GM18502 (cell line): ENCODE results near the gene GMPR.

Source experiments
- ATAC-seq: cut with Tn5 transposase; IDR thresholded peaks from one replicate; pipeline ENCODE4 v1.9.1; 2021; ENCODE audit warnings: mild to moderate bottlenecking; ENCODE audit not compliant: unreplicated experiment, poor library complexity

Gene GMPR

GRCh38 chr6:16321341-16321710 is 82.9 kb downstream of the GMPR start:
- no peak for ATAC-seq

GRCh38 chr6:16321826-16322225 is 83.4 kb downstream of the GMPR start:
- no peak for ATAC-seq

GRCh38 chr6:16322666-16323312 is 84.4 kb downstream of the GMPR start:
- peak; percentile 88 for ATAC-seq

GRCh38 chr6:16324184-16324583 is 85.8 kb downstream of the GMPR start:
- ATAC-seq, result no peak

GRCh38 chr6:16324606-16325225 is 86.3 kb downstream of the GMPR start:
- no peak for ATAC-seq

- ATAC-seq, result no peak
Measured at GRCh38 chr6:16326531-16326930, 88.1 kb downstream of the GMPR start.

GRCh38 chr6:16326971-16327776 is 88.8 kb downstream of the GMPR start:
- ATAC-seq, result no peak

- ATAC-seq, result no peak
Measured at GRCh38 chr6:16327777-16328325, 89.5 kb downstream of the GMPR start.

GRCh38 chr6:16329233-16329632 is 90.8 kb downstream of the GMPR start:
- ATAC-seq, result no peak

GRCh38 chr6:16331384-16332174 is 93.2 kb downstream of the GMPR start:
- ATAC-seq, result peak; percentile 51

- ATAC-seq, result peak; percentile 88
Measured at GRCh38 chr6:16332175-16332542, 93.8 kb downstream of the GMPR start.

- ATAC-seq, result no peak
Measured at GRCh38 chr6:16333580-16333979, 95.2 kb downstream of the GMPR start.

- no peak for ATAC-seq
Measured at GRCh38 chr6:16334671-16335070, 96.3 kb downstream of the GMPR start.

GRCh38 chr6:16335176-16335575 is 96.8 kb downstream of the GMPR start:
- ATAC-seq, result no peak

GRCh38 chr6:16336056-16336818 is 97.8 kb downstream of the GMPR start:
- no peak for ATAC-seq

GRCh38 chr6:16336911-16337294 is 98.5 kb downstream of the GMPR start:
- ATAC-seq, result no peak

- ATAC-seq, result no peak
Measured at GRCh38 chr6:16337295-16337975, 99.0 kb downstream of the GMPR start.

GRCh38 chr6:16338577-16339264 is 100.3 kb downstream of the GMPR start:
- no peak for ATAC-seq

GRCh38 chr6:16339265-16339587 is 100.8 kb downstream of the GMPR start:
- no peak for ATAC-seq
